NCI-H446 (cell line): ENCODE results near the gene LRCH3.
"Not testable (repeated sequence)": the region's sequence is repeated elsewhere in the genome, so short reads cannot be mapped to it uniquely, and the experiment has no call there.

Source experiments
- DNase-seq, 2 experiments: peaks; one replicate each; lab custom pipeline; 2025; lab: John Stamatoyannopoulos, UW

The LRCH3 gene

DNA sequence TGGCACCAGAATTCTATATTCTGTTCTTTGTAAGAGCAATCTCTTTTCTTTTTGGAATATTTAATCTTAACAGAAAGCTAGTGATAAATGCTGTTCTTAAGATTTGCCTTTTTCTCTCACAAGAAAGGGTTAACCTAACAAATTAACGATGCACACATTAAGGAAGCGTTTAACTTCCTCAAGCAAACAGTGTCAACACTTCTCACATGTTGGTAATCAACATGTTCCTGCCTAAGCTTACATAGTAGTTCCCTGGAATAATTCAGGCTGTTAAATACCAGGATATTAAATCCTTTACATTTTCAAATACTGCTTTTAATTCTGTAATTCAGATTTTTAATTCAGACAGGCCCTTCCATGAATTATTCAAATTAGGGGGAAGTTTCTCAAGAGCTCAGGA lies 91.5 kb downstream of the LRCH3 start:
- no peak for DNase-seq

DNA sequence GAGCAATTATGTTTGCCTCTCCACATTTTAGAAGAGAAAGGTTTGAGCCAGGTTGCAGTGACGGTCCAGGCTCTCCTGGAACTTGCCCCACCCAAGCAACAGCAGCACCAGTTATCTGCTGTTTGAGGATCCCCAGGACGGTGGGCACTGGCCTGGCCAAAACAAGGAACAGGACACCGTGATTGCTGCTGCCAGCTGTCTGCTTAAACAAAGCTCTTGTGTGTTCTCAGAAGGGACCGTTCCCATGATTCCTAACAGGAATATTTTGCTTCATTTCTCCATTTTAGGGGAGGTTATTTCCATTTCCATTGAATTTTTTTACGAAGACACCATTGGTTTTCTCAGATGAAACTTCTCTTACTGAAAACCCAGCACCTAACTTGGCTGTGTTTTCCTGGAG lies 92.5 kb downstream of the LRCH3 start:
- DNase-seq: no peak

DNA sequence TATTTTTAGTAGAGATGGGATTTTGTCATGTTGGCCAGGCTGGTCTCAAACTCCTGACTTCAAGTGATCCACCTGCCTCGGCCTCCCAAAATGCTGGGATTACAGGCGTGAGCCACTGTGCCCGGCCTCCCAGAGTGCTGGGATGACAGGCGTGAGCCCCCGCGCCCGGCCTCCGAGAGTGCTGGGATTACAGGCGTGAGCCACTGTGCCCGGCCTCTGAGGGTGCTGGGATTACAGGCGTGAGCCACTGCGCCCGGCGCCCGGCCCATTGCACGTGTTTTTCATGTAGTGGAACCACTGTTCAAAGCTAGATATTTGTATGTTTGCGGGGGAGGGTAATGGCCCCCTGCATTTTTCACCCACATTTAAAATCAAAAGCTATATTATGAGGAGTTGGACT lies 93.3 kb downstream of the LRCH3 start:
- DNase-seq: not testable (repeated sequence)

DNA sequence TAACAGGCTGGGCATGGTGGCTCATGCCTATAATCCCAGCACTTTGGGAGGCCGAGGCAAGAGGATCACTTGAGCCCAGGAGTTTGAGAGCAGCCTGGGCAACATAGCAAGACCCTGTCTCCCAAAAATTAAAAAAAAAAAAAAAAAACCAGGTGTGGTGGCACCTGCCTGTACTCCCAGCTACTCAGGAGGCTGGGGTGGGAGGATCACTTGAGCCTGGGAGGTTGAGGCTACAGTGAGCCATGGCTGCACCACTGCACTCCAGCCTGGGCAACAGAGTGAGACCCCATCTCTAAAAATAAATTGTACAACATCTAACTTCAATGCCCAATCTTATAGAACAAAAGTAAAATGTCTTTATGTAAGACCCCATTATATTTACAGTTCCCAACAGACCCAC lies 95.0 kb downstream of the LRCH3 start:
- not testable (repeated sequence) for DNase-seq

DNA sequence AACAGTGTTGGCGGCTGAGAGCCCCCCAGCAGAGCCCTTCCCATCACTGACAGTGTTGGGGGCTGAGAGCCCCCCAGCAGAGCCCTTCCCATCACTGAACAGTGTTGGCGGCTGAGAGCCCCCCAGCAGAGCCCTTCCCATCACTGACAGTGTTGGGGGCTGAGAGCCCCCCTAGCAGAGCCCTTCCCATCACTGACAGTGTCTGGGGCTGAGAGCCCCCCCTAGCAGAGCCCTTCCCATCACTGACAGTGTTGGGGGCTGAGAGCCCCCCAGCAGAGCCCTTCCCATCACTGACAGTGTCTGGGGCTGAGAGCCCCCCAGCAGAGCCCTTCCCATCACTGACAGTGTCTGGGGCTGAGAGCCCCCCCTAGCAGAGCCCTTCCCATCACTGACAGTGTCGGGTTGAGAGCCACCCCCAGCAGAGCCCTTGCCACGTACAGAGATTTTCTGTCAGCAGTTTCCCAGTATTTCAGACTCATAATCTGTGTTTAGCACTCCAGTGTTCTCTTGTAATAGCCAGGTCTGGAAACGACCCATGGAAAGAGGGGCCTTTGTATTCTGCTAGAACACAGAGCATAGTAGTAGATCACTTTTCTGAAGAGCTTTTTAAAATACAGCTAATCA lies 96.5 kb downstream of the LRCH3 start:
- not testable (repeated sequence) for DNase-seq

DNA sequence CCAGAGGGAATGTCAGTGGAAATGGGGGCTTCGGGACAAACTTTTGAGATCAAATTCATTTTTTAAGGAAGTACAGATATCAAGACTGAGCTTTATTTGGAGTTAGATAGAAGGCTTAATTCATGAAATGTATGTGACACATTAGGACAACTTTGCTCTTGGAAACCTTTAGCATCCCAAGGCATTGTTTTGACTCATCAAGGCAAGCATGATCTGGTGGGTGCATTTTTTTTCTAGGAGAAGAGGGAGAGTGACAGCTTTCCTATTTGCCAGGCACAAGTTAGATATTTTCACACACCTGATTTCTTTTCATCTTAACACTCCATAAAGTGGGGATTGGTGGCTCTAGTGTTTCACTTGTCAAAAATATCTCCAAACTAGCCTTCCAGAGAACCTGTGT lies 97.5 kb downstream of the LRCH3 start:
- DNase-seq: no peak

DNA sequence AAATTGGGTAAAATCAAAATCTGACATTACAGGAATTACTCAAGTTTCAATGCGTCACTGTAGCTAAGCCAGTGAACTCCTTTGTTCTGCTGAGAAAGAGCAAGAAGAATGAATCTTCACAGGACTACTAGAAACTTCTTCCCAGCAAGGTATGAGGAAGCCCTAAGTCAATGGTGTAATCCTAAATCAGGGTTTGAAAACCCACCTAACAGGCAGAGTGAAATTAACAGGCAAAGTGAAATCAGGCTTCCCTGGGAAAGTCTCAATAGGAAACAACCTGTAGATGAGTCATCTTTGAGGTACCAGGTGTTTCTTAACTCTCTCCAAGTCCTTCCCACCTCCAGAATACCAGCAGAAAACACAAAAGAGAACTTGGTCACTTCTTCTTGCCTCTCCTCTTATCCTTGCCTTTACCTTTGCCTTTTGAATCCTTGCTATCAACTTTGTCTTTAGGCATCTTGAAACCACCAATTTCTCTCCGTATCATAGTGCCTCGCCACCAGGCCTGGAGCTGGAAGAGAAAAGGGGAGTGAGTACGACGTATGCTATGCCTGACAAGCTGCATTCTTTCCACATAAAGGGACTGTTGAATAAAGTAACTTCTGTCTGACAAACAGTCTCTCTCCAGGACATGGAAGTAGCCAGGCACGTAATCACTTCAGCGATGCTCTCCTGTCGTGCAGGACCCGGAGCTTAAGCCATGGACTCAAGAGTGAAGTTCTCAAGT lies 98.3 kb downstream of the LRCH3 start:
- no peak for DNase-seq

DNA sequence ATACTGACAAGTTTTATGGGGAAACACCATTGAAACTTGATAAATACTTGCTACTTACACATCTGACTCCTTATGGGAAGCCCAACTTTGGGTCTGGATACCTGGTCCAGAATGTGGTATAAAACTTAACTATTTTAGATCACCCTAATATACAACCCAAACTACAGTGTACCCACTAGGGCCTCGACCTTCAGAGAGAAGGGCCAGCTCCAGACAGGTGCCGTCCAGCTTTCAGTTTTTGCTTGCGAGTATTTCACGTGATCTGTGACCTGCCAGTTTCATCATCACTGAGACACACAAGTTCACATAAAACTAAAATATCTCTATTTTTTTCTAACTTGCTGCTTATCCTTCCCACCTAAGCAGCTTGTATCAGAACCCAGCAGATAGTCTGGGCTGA lies 99.6 kb downstream of the LRCH3 start:
- DNase-seq: no peak

DNA sequence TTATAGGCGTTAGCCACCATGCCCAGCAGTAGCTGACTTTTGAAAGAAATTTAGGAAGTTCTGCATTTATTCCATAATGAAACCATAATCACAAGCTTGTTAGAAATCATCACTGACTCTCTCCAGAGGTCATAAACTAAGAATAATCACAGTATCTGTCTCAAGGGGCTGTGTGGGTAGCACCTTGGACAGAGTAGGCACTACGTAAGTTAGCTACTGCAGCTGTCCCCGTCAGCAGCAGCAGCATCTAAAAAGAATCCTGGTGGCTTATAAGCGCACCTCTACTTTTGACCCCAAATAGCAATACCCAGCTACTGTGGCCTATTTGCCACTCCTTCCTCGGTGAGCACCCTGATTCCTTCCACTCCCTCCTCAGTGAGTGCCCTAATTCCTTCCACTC lies 101.1 kb downstream of the LRCH3 start:
- DNase-seq: no peak

DNA sequence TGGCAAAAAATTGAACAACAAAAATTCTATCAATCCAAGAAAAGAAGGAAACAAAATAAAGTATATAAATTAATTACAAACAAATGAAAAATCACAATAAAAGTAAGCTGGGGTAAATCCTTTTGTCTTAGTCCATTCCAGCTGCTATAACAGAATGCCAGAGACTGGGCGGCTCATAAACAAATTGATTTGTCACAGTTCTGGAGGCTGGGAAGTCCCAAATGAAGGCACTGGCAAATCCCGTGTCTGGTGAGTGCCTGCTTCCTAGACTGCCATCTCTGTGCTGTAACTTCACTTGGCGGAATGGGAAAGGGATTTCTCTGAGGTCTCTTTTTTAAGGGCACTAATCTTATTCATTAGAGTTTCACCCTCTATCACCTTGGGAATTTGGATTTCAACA lies 105.4 kb downstream of the LRCH3 start:
- no peak for DNase-seq

DNA sequence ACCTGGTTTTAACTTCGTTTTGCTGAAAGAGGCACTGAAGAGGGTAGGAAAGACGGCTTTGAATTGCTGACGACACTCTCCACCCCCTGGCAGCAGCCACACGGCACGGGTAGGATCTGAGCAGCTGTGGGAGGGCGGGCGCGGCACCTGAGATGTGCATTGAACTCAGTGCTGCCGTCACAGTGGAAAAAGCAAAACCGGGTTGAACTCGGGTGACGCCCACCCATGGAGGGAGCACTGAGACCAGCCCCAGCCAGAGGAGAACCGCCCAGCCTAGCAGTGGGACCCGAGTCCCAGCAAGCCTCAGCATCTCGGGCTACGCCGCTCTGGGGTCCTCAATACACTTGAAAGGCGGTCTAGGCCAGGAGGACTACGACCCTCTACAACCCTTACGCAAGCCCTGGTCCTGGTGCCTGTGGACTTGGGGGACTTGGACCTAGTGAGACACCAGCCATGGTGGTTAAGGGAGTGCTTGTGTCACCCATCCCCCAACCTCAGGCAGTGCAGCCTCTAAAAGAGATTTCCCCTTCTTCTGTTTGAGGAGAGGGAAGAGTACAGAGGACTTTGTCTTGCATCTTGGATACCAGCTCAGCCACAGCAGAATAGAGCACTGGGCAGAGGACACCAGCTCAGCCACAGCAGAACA lies 108.9 kb downstream of the LRCH3 start:
- DNase-seq: no peak

DNA sequence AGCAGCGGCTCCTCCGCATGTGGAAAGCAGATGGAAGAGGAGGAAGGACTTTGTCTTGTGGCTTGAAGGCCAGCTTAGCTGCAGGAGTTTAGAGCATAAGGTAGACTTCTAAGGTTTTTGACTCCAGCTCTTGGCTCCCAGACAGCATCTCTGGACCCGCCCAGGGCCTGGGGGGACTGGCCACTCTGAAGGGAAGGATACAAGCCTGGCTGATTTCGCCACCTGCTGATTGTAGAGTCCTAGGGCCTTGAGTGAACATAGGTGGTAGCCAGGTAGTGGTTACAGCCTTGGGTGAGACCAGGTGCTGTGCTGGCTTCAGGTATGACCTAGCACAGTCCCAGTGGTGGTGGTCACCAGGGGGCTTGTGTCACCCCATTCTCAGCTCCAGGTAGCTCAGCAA lies 110.6 kb downstream of the LRCH3 start:
- DNase-seq: no peak

DNA sequence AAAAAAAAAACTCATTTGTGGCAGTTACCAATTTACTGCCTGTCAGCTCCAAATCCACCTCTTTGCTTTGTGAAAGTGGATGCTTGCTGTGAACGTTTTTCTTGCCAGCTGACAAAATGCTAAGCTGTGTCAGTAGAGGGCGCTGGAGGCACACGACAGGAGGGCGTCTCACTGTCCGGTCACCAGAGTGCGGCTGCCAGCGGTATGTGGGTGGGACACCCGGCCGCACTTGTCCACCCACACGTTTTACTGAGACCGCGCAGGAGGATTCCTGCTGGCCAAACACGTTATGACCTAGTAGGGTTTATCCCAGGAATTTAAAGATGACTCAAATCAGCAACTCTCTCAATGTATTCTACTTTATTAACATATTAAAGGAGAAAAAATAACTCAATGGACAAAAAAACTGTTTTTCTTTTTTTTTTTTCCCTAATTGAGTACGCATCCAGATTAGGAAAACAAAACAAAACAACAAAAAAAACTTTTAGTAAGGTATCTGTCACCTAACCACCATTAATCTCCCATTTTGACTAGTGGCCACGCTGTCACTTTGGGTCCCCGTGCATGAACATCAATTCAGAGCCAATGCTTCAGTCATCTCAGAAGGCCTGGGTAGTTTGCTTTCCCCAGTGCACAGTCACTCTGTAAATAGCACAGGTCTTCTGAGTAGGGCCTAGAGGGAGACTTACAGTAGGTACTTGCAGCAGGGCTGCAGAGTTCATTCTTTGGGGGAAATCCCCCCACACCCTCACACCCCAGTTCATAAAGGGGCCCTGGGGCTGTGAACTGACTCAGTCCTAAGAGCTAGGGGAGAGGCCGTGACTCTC lies 115.2 kb downstream of the LRCH3 start:
- DNase-seq: peak; percentile 69 to 82

DNA sequence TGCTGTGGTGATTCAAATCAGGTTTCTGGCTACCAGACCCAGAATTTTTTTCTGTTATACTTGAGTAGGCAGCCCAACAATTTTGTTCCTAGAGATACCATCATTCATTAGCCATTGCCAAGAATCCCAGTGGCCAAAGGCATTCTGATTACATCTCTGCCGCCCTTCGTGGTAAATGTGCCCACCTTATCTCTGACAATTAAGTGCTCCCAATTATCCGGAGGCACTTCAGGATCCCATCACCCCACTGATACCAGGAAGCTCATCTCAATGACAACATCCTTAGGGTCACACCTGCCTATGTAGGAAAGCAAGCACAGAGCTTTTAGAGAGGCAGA lies 115.8 kb downstream of the LRCH3 start:
- DNase-seq: no peak

DNA sequence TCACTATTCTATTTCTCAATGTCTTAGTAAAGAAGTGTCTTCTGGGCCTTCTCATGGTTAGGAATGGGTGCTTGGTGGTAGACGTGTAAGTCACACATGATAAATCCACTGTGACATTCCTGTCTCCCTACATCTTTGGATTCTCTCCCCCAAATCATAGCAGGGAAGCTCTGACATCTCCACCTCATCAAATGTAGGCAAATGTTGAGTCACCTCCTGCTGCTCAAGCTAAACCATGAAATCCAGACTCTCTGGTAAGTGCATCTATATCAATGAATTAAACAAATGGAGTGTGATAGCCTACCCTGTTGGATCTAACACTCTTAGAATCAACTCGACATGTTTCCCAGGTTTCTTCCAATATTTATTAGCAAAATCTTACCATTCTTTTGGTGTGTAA lies 116.1 kb downstream of the LRCH3 start:
- DNase-seq: no peak

DNA sequence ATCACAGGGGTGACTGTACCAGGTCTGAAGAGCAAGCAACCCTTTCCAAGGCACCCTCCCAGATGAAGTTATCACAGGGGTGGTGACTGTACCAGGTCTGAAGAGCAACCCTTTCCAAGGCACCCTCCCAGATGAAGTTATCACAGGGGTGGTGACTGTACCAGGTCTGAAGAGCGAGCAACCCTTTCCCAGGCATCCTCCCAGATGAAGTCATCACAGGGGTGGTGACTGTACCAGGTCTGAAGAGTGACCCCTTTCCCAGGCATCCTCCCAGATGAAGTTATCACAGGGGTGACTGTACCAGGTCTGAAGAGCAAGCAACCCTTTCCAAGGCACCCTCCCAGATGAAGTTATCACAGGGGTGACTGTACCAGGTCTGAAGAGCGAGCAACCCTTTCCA lies 117.5 kb downstream of the LRCH3 start:
- DNase-seq: not testable (repeated sequence)

DNA sequence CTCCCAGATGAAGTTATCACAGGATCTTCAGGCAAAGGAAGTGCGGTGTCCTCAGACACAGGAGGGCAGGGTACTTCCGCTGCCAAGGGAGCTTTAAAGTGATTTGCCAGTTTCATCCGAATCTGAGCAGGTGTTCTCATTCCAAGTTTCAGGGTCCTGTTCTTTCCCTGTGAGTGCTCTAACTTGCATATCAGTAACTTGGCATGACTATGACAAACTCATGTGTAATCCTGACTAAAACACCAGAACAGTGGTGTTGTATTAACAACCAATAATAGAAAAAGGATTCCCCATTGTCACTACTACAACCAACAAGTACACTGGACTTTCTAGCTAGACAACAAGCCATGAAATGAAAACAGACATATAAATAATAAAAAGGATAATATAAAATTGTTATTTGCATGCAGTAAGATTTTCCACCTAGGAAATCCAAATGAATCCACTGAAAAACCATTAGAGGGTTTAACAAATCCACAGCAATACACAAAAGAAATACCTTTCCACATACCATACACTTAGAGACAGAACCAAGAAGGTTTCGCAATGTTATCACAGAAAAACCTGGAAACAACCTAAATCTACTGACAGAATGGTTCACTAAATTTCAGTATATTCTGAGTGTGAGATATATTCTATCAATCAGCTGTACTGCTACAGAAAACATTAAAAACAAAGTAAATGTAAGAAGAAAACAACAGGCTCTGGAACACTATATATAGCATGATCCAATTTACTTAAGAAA lies 118.1 kb downstream of the LRCH3 start:
- DNase-seq: no peak

DNA sequence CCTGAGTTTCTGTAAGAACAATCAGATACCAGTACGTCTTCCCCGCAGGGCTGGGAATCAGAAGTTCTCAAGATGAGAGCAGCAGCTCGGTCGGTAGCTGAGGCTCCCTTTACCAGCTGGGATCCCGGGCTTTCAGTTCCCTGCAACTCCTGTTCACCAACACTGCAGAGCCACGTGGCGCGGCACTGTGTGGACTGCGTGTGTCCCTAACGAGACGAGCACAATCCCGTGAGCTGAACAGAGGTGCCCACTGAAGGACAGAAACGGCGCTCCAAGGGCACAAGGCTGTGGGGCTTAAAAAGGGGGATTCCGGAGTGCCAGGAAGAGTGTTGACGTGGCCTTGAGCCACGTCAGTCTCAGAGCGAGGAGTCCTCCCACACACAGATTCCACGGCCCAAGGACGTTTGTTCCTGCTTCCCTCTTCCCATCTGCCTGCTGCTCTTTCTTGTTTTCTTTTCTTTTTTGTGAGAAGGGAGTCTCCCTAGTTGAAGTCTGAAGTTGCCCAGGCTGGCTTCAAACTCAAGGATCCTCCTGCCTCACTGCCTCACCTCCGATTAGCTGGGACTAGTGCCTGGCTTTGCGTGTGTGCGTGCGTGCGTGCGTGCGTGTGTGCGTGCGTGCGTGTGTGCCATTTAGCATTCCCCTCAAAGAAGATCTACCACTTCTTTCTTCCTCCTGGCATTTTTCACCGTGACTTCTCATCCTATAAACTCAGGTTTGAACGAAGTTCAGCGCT lies 121.9 kb downstream of the LRCH3 start:
- DNase-seq: no peak

DNA sequence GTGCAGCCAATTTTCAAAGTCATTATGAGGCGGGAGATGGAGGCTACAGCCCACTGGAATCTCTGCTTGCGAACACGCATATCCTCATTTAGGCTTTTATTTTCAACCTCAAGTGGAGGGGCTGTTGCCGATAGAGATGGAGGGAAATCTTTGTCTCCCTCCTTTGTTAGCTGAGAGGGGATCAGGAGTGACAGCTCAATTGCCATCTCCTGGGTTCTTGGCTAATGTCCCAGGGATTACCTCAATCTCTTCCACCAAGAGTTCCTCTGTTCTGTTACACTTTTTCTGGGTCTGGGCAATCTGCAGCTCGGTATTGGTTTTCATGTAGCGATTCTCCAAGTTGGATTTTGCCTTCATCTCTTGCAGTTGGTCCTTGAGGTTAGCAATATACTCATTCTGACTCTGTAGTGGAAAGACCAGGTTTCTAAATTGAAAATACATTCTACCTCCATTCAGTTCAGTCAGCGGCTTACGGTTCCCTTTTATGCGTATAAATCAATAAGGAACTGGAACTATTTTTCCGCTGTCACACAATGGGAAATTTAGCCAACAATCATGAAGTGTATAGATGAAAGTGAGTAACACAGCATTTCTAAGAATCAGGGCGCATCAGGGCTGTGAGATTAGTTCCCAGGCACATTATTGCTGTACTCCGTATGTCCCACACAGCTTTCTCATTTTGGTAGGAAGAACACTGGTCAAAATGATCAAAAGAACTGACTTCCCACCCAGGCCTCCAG lies 122.8 kb downstream of the LRCH3 start:
- no peak for DNase-seq

DNA sequence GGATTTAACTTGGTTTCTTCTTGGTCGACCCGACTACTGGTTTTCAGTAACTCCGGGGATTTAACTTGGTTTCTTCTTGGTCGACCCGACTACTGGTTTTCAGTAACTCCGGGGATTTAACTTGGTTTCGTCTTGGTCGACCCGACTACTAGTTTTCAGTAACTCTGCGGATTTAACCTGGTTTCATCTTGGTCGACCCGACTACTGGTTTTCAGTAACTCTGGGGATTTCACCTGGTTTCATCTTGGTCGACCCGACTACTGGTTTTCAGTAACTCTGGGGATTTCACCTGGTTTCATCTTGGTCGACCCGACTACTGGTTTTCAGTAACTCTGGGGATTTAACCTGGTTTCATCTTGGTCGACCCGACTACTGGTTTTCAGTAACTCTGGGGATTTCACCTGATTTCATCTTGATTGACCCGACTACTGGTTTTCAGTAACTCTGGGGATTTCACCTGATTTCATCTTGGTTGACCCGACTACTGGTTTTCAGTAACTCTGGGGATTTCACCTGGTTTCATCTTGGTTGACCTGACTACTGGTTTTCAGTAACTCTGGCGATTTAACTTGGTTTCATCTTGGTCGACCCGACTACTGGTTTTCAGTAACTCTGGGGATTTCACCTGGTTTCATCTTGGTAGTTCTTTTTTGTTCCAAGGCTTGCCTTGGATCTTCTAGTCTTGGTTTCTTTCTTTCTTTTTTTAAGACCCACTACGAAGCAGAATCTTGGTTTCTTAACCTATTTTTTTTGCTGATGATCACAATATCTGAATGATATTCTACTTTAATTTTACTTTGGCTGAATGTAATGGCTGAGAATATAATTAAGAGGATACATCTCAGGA lies 130.6 kb downstream of the LRCH3 start:
- DNase-seq: not testable (repeated sequence)
